ENCODE results near the gene ZDHHC12. TPM values are rescaled to one million over a fixed set of nuclear protein-coding genes. Genes with fewer than 3 reads are reported as not detected.

Gene ZDHHC12
- polyA plus RNA-seq, 2 of the 4 experiments (the other 2 are of a cell fraction) = 37.6 to 75.7 TPM

GRCh38 chr9:128677794-128678193 is 46.1 kb downstream of the ZDHHC12 start:
- Histone ChIP-seq H3K4me3 (no peak overlapping the region), H3K4me1 (peaks cover 3% of the 10 kb centered on the region), H3K27ac (no peak overlapping the region), H3K9me3 (no peaks in the 10 kb centered on the region), H3K4me2 (no peak overlapping the region)
- POLR2A ChIA-PET = interaction anchor here (0.7 kb wide), 1 partner anchor 795 kb away, joined by 3 read pairs; no protein-coding TSS in a partner anchor
- CTCF ChIA-PET = interaction anchor here (0.6 to 1.7 kb wide), 5 partner anchors 9 to 980 kb away, joined by 3 to 6 read pairs (median 4); no protein-coding TSS in a partner anchor
- no peak for DNase-seq (ENCODE audit: low read depth in 1 of 2, low spot score in 1 of 2)
- WGBS (ENCODE audit: missing lambda C conversion rate) = 91% methylated on average over 10 of the region's 10 CpGs
- ATAC-seq = no peak
- FAIRE-seq = no peak
- no peak for TF ChIP-seq GATA3 (IDR thresholded peaks at IDR 0.05; ENCODE audit: borderline replicate concordance)
- no peak for TF ChIP-seq E2F6 (IDR thresholded peaks at IDR 0.05; ENCODE audit: borderline replicate concordance, low read depth)
- TF ChIP-seq FOXS1 (CRISPR knock-in tag; IDR thresholded peaks at IDR 0.05) = no peak
- no peak for TF ChIP-seq MAFK (IDR thresholded peaks at IDR 0.05; ENCODE audit: partially characterized antibody)
- TF ChIP-seq NPAS2 (CRISPR knock-in tag; IDR thresholded peaks at IDR 0.05; ENCODE audit: borderline replicate concordance) = no peak
- no peak for TF ChIP-seq ATOH8 (CRISPR knock-in tag; IDR thresholded peaks at IDR 0.05; ENCODE audit: low read depth)
- TF ChIP-seq JUN (IDR thresholded peaks at IDR 0.05) = no peak
- no peak for TF ChIP-seq EP300 (IDR thresholded peaks at IDR 0.05)
- TF ChIP-seq ZNF302 (CRISPR knock-in tag; IDR thresholded peaks at IDR 0.05) = no peak
- TF ChIP-seq HOXB13 (CRISPR knock-in tag; IDR thresholded peaks at IDR 0.05; ENCODE audit: low read depth) = no peak
- no peak for TF ChIP-seq ESRRA (IDR thresholded peaks at IDR 0.05; ENCODE audit: borderline replicate concordance, low read length)

- no peak overlapping the region for H3K4me2 ChIP-seq
- ATAC-seq = no peak
- no peak overlapping the region for H3K4me3 ChIP-seq
- CTCF ChIA-PET = interaction anchor here (0.6 to 2.1 kb wide), 4 partner anchors 10 to 40 kb away, joined by 3 to 9 read pairs (median 5); partner anchors contain the start of gene PKN3
- no peak for DNase-seq (ENCODE audit: low read depth in 1 of 2, low spot score in 1 of 2)
- FAIRE-seq = no peak
- WGBS (ENCODE audit: missing lambda C conversion rate) = 94% methylated on average over 4 of the region's 4 CpGs
- POLR2A ChIA-PET = no interaction called here
- TF ChIP-seq MAFK (IDR thresholded peaks at IDR 0.05; ENCODE audit: partially characterized antibody) (peak; percentile 54), ZFP36 (IDR thresholded peaks at IDR 0.05; ENCODE audit: borderline replicate concordance, partially characterized antibody) (no peak), POLR2AphosphoS2 (conservative IDR thresholded peaks at IDR 0.05; ENCODE audit: low read length) (no peak)
- H3K9me3 ChIP-seq = no peaks in the 10 kb centered on the region
- no peak overlapping the region for H3K27ac ChIP-seq
- H3K4me1 ChIP-seq = no peaks in the 10 kb centered on the region
These were observed 48.5 kb downstream of the ZDHHC12 start for GRCh38 chr9:128675382-128675781.

Small RNA genes within 50 kb of the gene (small RNA-seq; reads per million reads assigned to genes)
- gene RF00017 = 0 reads per million in 6 experiments
- 0 reads per million in 6 experiments for gene RN7SL560P

Other genes starting within 250 kb of the ZDHHC12 start
- 41.2 and 49.2 TPM in 2 replicates for gene GLE1, start 219.4 kb downstream of the ZDHHC12 start, polyA plus RNA-seq (2011; rRNA removed)
- 30.2 to 31.5 TPM (median 30.3 TPM) in 3 replicates for gene GLE1, start 219.4 kb downstream of the ZDHHC12 start, polyA plus RNA-seq (2017; fragmentation: RNase III; extraction: RNeasy Plus Mini Kit Qiagen cat#74134 plus additional on column Dnase treatment)
- gene SPTAN1, start 171.5 kb downstream of the ZDHHC12 start, polyA plus RNA-seq (2011; rRNA removed) = 122 and 144 TPM in 2 replicates
- gene SPTAN1, start 171.5 kb downstream of the ZDHHC12 start, polyA plus RNA-seq (2017; fragmentation: RNase III; extraction: RNeasy Plus Mini Kit Qiagen cat#74134 plus additional on column Dnase treatment) = 104 to 128 TPM (median 107 TPM) in 3 replicates
- 57.3 and 62.8 TPM in 2 replicates for gene DYNC2I2, start 67.3 kb downstream of the ZDHHC12 start, polyA plus RNA-seq (2011; rRNA removed)
- gene DYNC2I2, start 67.3 kb downstream of the ZDHHC12 start, polyA plus RNA-seq (2017; fragmentation: RNase III; extraction: RNeasy Plus Mini Kit Qiagen cat#74134 plus additional on column Dnase treatment) = 113 to 117 TPM (median 114 TPM) in 3 replicates
- 293 and 518 TPM in 2 replicates for gene SET, start 34.9 kb downstream of the ZDHHC12 start, polyA plus RNA-seq (2011; rRNA removed)
- 538 to 546 TPM (median 544 TPM) in 3 replicates for gene SET, start 34.9 kb downstream of the ZDHHC12 start, polyA plus RNA-seq (2017; fragmentation: RNase III; extraction: RNeasy Plus Mini Kit Qiagen cat#74134 plus additional on column Dnase treatment)
- 7.6 and 9.0 TPM in 2 replicates for gene PKN3, start 21.6 kb downstream of the ZDHHC12 start, polyA plus RNA-seq (2011; rRNA removed)
- gene PKN3, start 21.6 kb downstream of the ZDHHC12 start, polyA plus RNA-seq (2017; fragmentation: RNase III; extraction: RNeasy Plus Mini Kit Qiagen cat#74134 plus additional on column Dnase treatment) = 14.1 to 16.7 TPM (median 16.3 TPM) in 3 replicates
- gene ZER1, start 47.8 kb upstream of the ZDHHC12 start, polyA plus RNA-seq (2011; rRNA removed) = 13.4 and 16.2 TPM in 2 replicates
- gene ZER1, start 47.8 kb upstream of the ZDHHC12 start, polyA plus RNA-seq (2017; fragmentation: RNase III; extraction: RNeasy Plus Mini Kit Qiagen cat#74134 plus additional on column Dnase treatment) = 8.1 to 10.8 TPM (median 9.1 TPM) in 3 replicates
- 17.6 and 20.6 TPM in 2 replicates for gene TBC1D13, start 63.1 kb upstream of the ZDHHC12 start, polyA plus RNA-seq (2011; rRNA removed)
- 12.4 to 14.0 TPM (median 13.9 TPM) in 3 replicates for gene TBC1D13, start 63.1 kb upstream of the ZDHHC12 start, polyA plus RNA-seq (2017; fragmentation: RNase III; extraction: RNeasy Plus Mini Kit Qiagen cat#74134 plus additional on column Dnase treatment)
- gene ENDOG, start 94.4 kb upstream of the ZDHHC12 start, polyA plus RNA-seq (2011; rRNA removed) = 12.6 and 12.8 TPM in 2 replicates
- 17.1 to 18.6 TPM (median 17.3 TPM) in 3 replicates for gene ENDOG, start 94.4 kb upstream of the ZDHHC12 start, polyA plus RNA-seq (2017; fragmentation: RNase III; extraction: RNeasy Plus Mini Kit Qiagen cat#74134 plus additional on column Dnase treatment)
- gene SPOUT1, start 105.7 kb upstream of the ZDHHC12 start, polyA plus RNA-seq (2011; rRNA removed) = 24.3 and 25.8 TPM in 2 replicates
- gene SPOUT1, start 105.7 kb upstream of the ZDHHC12 start, polyA plus RNA-seq (2017; fragmentation: RNase III; extraction: RNeasy Plus Mini Kit Qiagen cat#74134 plus additional on column Dnase treatment) = 19.1 to 28.5 TPM (median 26.9 TPM) in 3 replicates
- 10.0 and 12.2 TPM in 2 replicates for gene KYAT1, start 157.8 kb upstream of the ZDHHC12 start, polyA plus RNA-seq (2011; rRNA removed)
- 8.1 to 9.6 TPM (median 8.4 TPM) in 3 replicates for gene KYAT1, start 157.8 kb upstream of the ZDHHC12 start, polyA plus RNA-seq (2017; fragmentation: RNase III; extraction: RNeasy Plus Mini Kit Qiagen cat#74134 plus additional on column Dnase treatment)
- 25.9 and 29.2 TPM in 2 replicates for gene LRRC8A, start 158.0 kb upstream of the ZDHHC12 start, polyA plus RNA-seq (2011; rRNA removed)
- gene LRRC8A, start 158.0 kb upstream of the ZDHHC12 start, polyA plus RNA-seq (2017; fragmentation: RNase III; extraction: RNeasy Plus Mini Kit Qiagen cat#74134 plus additional on column Dnase treatment) = 22.6 to 23.1 TPM (median 22.9 TPM) in 3 replicates
- 0.12 TPM in 1 of 2 replicates, not detected in the other for gene PHYHD1, start 196.9 kb upstream of the ZDHHC12 start, polyA plus RNA-seq (2011; rRNA removed)
- 0.12 TPM in 1 of 3 replicates, not detected in the others for gene PHYHD1, start 196.9 kb upstream of the ZDHHC12 start, polyA plus RNA-seq (2017; fragmentation: RNase III; extraction: RNeasy Plus Mini Kit Qiagen cat#74134 plus additional on column Dnase treatment)
- gene DOLK, start 223.5 kb upstream of the ZDHHC12 start, polyA plus RNA-seq (2011; rRNA removed) = 25.4 and 27.8 TPM in 2 replicates
- 19.9 to 22.8 TPM (median 22.2 TPM) in 3 replicates for gene DOLK, start 223.5 kb upstream of the ZDHHC12 start, polyA plus RNA-seq (2017; fragmentation: RNase III; extraction: RNeasy Plus Mini Kit Qiagen cat#74134 plus additional on column Dnase treatment)
- gene NUP188, start 223.6 kb upstream of the ZDHHC12 start, polyA plus RNA-seq (2011; rRNA removed) = 52.3 and 62.1 TPM in 2 replicates
- 29.2 to 37.9 TPM (median 33.2 TPM) in 3 replicates for gene NUP188, start 223.6 kb upstream of the ZDHHC12 start, polyA plus RNA-seq (2017; fragmentation: RNase III; extraction: RNeasy Plus Mini Kit Qiagen cat#74134 plus additional on column Dnase treatment)